GM21381 (cell line): ENCODE results near the gene GOLPH3L.
A peak's percentile ranks its signal among the peaks of the same experiment; 100 is the strongest.
"Not testable (repeated sequence)": the region's sequence is repeated elsewhere in the genome, so short reads cannot be mapped to it uniquely, and the experiment has no call there.

ENCODE experiments used
- ATAC-seq: cut with Tn5 transposase; IDR thresholded peaks from one replicate; pipeline ENCODE4 v1.9.1; 2021; ENCODE audit warnings: mild to moderate bottlenecking, moderate library complexity; ENCODE audit not compliant: unreplicated experiment

GOLPH3L gene

DNA sequence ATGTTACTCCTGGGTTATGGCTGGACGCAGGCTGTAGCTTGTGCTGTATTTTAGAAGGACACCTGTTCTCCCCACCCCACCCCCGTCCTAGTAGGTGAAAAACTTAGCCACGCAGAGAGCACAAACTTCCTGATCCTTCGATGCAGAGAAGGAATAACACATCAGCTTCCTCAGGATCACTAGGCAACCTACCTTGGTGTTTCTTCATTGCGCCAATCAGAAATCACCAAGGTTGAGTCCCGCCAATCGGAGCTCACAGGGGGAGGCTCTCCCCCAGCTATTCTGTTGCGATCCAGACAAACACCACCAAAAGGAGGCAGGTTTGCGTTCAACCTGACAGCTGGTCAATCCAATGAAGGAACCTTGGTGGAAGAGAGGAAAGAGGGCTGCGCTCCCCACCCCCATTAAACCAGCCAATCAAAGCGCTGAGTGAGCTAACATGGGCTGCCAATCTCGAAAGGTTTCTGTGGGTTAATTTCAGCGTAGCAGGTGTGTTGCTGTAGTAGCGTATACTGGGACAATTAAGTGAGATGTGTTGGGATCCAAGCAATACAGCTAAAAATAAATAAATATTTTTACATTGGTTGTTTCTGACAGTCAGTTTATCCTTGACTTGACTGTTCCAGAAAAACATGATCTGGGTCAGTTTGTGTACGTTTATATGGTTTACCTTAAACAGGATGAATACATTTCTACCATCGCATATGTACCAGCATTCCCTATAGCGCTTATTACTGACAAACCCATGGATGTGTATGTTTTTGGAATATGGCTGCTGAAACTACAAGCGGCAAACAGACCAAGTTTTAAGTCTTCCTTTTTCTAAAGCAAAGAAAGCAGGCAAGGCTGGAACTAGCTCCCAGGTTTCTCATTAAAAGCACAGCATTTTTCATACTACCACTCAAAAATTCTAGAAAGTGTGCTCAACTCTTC lies at the start of gene GOLPH3L:
GOLPH3L (minus strand) TSS at position 160 of the 933 bp plus-strand sequence. CDS start 2,316 bp downstream, outside the sequence.
- ATAC-seq: peak; percentile 99

DNA sequence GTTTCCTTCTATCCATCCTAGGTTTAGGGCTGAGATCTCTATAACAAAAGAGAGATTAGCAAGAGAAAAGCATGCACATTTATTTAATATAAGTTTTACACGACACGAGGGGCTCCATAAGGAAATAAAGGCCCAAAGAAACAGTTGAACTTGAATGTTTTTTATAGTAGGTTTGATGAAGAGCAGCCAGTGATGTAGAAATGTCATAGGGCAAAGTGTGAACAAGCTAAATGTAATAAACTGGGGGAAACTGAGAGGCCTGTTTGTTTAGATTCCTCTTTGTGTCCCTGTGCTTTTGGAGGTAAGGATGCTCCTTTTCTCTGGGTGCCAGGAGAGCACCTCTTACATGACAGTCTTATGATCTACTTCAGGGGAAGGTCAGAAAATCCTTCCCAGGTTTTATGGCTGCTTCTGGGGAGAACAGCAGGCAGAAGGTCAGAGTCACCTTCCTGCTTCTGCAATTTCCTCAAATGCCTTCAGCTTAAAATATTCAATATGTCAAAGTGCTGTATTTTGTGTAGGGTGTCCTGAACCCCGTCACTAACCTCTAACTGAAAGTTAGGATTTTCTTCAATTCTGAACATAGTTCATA lies 33.3 kb upstream of the GOLPH3L start:
- ATAC-seq: no peak

DNA sequence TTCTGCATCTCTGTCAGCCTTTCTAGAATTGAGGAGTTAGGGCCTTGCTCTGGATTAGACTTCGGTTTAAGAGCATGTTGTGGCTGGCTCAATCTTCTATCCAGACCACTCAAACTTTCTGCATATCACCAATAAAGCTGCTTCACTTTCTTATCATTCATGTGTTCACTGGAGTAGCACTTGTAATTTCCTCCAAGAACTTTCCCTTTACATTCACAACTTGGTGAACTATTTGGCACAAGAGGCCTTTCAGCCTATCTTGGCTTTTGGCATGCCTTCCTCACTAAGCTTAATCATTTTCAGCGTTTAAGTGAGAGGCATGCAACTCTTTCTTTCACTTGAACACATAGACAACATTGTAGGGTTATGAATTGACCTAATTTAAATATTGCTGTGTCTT lies 27.4 kb upstream of the GOLPH3L start:
- no peak for ATAC-seq

DNA sequence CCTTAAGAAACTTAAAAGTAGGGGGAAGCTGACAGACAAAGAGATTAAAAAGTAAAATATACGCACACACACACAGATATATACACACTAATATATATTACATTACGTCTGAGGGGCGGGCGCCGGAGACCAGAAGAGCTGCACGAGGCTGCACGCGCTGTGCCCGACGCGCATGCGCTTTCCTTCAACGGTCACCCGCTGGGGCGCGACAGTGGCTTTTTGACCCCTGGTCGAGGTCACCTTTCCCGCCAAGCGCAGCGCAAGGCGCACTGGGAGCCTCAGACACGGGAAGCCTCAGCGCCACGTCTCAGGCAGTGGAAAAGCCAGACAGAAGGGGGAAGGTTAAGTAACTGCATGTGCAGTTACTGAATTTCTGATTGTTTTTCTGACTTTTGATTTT lies 23.7 kb upstream of the GOLPH3L start, which contains the start of gene HORMAD1:
HORMAD1 (minus strand) TSS at position 193 of the 400 bp plus-strand sequence. CDS start 1,390 bp downstream, outside the sequence.
- no peak for ATAC-seq

GRCh38 chr1:150720098-150720497 lies 23.1 kb upstream of the GOLPH3L start:
- no peak for ATAC-seq

GRCh38 chr1:150718225-150718891 lies 21.4 kb upstream of the GOLPH3L start:
- ATAC-seq: no peak

DNA sequence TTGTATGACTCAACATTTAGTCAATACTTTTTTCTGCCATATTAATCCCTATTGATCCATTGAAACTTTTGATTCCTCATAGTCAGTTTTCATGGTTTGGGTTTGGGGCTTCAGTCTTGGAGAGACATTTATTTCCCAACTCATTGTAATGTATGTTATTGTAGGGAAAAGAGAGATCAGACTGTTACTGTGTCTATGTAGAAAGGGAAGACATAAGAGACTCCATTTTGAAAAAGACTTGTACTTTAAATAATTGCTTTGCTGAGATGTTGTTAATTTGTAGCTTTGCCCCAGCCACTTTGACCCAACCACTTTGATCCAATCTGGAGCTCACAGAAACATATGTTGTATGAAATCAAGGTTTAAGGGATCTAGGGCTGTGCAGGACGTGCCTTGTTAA lies 12.1 kb upstream of the GOLPH3L start:
- ATAC-seq: not testable (repeated sequence)

- ATAC-seq: no peak
Measured at GRCh38 chr1:150708595-150708994, 11.6 kb upstream of the GOLPH3L start.

DNA sequence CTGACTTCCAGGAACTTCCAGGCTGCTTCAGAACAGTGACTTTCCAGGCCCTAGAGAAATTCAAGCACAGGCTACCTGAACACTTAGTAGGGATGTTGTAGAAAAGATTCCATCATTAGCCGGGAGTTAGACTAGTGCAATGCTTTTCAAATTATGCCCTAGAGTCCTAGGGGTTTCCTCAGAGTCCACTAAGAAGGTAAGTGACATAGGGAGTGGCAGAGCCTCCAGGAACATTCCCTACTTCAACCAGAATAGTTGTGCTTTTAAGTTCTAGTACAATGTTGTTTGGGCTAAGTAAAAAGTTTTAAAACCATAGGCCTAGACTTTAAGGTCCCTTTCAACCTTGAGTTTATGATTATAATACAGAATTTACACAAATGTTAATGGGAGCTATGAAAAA lies 9.1 kb upstream of the GOLPH3L start:
- no peak for ATAC-seq

DNA sequence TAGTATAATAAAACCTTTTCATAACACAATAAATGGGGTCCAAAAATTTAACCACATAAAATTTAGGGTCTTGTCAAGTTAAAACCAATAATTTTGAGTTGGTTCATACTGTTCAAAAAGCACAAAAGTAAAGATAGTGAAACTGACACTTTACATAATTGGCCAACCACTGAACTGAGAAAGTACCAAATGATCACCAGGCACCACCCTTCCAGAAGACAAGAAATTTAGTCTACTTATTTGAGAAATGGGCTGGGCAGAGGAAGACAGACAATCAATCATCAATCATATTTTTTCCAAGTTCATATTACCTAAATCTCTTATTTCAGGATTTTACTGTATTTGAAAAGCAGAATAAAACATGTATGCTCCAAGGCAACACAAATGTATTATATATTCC lies 6.5 kb upstream of the GOLPH3L start:
- no peak for ATAC-seq

- ATAC-seq: no peak
Measured at GRCh38 chr1:150696590-150696989, 364 bp downstream of the GOLPH3L start.

GRCh38 chr1:150696162-150696561 lies 792 bp downstream of the GOLPH3L start:
- ATAC-seq: no peak

- no peak for ATAC-seq
Measured at GRCh38 chr1:150695561-150695960, 1.4 kb downstream of the GOLPH3L start.

DNA sequence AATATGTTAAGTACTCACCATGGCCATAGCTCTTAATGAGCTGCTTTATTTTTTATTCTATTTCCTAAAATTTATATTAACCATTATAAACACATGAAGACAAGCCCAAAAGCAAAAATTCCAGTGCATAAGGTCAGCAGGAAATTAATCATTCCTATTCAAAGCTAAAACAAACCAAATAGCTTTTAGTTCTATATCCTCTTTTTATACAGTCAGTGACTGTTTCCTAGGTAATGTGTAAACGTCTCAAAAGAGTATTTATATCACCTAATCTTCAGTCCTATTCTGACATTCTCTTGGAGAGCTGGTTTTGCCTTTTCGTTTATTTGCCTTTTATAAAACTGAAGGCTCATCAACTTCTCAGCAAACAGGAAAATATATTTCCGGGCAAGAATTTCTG lies 4.2 kb downstream of the GOLPH3L start:
- no peak for ATAC-seq

DNA sequence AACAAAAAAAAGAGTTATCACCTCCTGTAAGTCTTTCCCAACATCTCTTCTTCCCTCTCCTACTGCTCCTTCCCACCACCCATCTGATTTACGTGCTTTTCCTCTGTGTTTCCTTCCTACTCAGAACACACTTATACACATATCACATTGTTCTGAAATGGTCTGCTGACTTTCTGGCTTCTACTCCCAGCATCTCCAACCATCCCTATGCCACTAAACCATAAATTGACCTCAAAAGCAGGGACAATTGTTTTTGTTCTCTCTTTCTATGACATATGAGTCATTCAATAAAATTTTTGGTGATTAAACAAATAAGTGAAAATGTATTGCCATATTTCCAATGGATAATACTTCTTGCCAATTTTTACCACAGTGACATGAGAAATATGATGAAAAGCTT lies 8.2 kb downstream of the GOLPH3L start:
- no peak for ATAC-seq

GRCh38 chr1:150686275-150686674 lies 10.7 kb downstream of the GOLPH3L start:
- no peak for ATAC-seq

DNA sequence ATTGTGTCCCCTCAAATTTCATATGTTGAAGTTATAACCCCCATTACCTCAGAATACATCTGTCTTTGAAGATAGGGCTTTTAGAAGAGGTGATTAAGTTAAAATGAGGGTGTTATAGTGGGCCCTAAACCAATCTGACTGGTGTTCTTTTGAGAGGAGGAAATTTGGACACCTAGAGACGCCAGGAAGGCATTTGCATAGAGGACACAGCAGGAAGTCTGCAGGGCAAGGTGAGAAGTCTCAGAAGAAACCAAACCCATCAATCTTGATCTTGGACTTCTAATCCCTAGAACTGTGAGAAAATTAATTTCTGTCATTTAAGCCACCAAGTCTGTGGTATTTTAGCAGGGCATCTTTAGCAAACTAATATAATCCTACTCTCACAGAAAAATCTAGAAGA lies 13.0 kb downstream of the GOLPH3L start:
- no peak for ATAC-seq

DNA sequence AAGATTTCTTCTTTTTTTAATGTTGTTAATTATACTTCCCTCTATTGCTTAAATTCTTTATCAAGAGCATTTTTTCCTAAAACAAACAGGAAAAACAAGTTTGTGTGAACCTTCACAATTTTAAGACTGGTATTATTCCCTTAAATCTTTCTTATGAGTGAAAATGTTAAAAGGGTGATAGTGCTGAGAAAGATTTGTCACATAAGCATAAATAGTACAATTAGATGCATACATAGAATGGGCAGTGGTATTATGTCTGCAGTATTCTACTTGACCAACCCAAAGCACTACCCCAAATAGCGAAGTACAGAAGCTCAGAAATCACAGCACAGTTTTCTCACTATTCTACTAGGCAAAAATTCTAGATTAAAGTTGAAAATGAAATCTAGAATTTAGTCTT lies 18.0 kb downstream of the GOLPH3L start:
- ATAC-seq: no peak

- no peak for ATAC-seq
Measured at GRCh38 chr1:150674881-150675280, 22.1 kb downstream of the GOLPH3L start.

GRCh38 chr1:150663321-150663720 lies 33.6 kb downstream of the GOLPH3L start:
- no peak for ATAC-seq

- ATAC-seq: no peak
Measured at GRCh38 chr1:150662811-150663210, 34.1 kb downstream of the GOLPH3L start.

DNA sequence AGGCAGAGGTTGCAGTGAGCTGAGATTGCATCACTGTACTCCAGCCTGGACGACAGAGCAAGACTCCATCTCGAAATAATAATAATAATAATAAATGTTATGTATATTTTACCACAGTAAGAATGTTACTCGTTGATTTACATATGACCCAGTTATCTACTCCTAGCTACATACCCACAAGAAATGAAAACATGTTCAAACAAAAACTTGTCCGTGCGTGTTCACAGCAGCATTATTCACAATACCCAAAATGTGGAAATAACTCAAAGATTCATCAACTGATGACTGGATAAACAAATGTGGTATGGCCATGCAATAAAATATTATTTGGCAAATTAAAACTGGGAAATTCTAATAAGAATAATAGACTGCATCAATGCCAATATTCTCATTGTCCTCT lies 35.8 kb downstream of the GOLPH3L start:
- ATAC-seq: no peak
